Measurements from ENCODE around the gene ZCCHC24. TPM values are rescaled to one million over a fixed set of nuclear protein-coding genes. Genes with fewer than 3 reads are reported as not detected.

Gene ZCCHC24
- total and polyA plus RNA-seq, 2 donors (not counting 3 experiments of a cell fraction or from before 2014, with no cell fraction given): 5.2 to 8.4 TPM

DNA sequence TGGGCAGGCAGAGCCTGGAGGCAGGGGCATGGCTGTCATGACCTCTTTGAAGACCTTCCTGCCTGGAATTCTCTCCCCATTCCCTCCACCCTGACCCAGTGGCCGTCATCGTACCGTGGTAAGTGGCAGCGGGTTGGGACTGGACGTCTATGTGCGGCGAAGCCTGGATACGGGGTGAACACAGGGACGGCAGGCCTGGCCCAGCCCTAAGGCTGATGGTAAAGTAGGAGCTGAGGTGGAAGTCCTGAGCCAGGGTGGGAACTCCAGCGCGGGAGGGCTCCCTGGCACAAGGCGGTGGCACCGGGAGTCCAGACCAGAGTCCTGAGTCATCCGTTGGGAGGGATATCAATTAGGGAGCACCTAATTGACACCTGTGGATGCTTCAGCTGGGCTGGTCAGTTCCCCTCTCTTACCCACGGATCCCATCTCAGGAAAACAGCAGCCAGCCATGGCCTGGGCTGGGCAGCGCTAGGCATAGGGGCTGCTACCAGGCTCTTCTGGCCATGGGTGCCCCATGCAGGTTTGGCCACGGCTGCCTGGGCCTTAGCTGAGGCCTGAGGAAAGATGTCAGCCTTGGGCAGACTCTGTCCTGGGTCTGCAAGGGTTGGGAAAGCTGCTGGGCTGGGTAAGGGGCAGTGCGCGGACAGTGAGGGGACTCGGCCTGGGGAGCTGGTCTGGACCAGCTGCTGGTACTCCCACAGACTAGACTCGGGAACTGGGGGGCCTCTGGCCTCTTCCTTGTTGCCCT is 94.8 kb downstream of the ZCCHC24 start:
- peaks cover 20% of the 10 kb centered on the region for H3K79me2 ChIP-seq (ENCODE audit: control insufficient read depth, insufficient read depth, low read length)
- peaks cover 11% of the 10 kb centered on the region for H3K4me1 ChIP-seq (ENCODE audit: control insufficient read depth, extremely low read depth, insufficient read depth, low read length)
- no peak overlapping the region for H3K9ac ChIP-seq (replicated peaks; ENCODE audit: extremely low read depth, insufficient read depth, low read length)
- DNase-seq (ENCODE audit: low read depth, low spot score): no peak
- intact Hi-C loops (cut with micrococcal nuclease) (no loop called here), dilution Hi-C loops (cut with MboI; ENCODE audit: extremely low pct_ligation_motif_present, low sequenced_read_pairs) (no loop called here)
- H3K9me1 ChIP-seq (replicated peaks; ENCODE audit: control insufficient read depth, extremely low read depth, insufficient read depth, low read length): no peaks in the 10 kb centered on the region
- CTCF ChIA-PET: interaction anchor here (0.7 to 0.9 kb wide), 2 partner anchors 9 to 69 kb away, joined by 3 read pairs; no protein-coding TSS in a partner anchor
- no peak overlapping the region for H3K4me3 ChIP-seq (replicated peaks in 1 of 3; ENCODE audit: insufficient read depth in 1 of 3, low read depth in 1 of 3, low read length in 3 of 3)
- H3K9me3 ChIP-seq (replicated peaks; ENCODE audit: control insufficient read depth, insufficient read depth, low read length): no peaks in the 10 kb centered on the region
- FAIRE-seq: no peak
- no peak overlapping the region for H3K4me2 ChIP-seq (ENCODE audit: insufficient read depth, low read length)
- H2AFZ ChIP-seq (ENCODE audit: low read depth, low read length): no peak overlapping the region
- POLR2A ChIA-PET: no interaction called here
- no TSS peak for BruUV-seq (replicated peaks)
- no peak overlapping the region for H3K27ac ChIP-seq (ENCODE audit: insufficient read depth, low read depth, low read length)
- TF ChIP-seq MYC (IDR thresholded peaks at IDR 0.05; ENCODE audit: low read depth, low read length) (no peak), GATA2 (IDR thresholded peaks at IDR 0.05; ENCODE audit: insufficient read depth, insufficient read length, low read depth, low read length) (no peak), POLR2AphosphoS5 (IDR thresholded peaks at IDR 0.05; ENCODE audit: insufficient read depth, low read depth, low read length) (no peak), EZH2 (IDR thresholded peaks at IDR 0.05; ENCODE audit: borderline replicate concordance, low read depth, low read length, severe bottlenecking) (no peak), POLR2A (IDR thresholded peaks at IDR 0.05; ENCODE audit: low read depth, low read length) (no peak), FOS (IDR thresholded peaks at IDR 0.05; ENCODE audit: borderline replicate concordance, insufficient read depth, low read length) (no peak), JUN (IDR thresholded peaks at IDR 0.05; ENCODE audit: borderline replicate concordance, insufficient read depth, insufficient read length, low read depth) (no peak)
- TF ChIP-seq, protein P1, sequence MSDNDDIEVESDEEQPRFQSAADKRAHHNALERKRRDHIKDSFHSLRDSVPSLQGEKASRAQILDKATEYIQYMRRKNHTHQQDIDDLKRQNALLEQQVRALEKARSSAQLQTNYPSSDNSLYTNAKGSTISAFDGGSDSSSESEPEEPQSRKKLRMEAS (IDR thresholded peaks at IDR 0.05; ENCODE audit: insufficient read depth, insufficient read length): no peak
- TF ChIP-seq, protein P2, sequence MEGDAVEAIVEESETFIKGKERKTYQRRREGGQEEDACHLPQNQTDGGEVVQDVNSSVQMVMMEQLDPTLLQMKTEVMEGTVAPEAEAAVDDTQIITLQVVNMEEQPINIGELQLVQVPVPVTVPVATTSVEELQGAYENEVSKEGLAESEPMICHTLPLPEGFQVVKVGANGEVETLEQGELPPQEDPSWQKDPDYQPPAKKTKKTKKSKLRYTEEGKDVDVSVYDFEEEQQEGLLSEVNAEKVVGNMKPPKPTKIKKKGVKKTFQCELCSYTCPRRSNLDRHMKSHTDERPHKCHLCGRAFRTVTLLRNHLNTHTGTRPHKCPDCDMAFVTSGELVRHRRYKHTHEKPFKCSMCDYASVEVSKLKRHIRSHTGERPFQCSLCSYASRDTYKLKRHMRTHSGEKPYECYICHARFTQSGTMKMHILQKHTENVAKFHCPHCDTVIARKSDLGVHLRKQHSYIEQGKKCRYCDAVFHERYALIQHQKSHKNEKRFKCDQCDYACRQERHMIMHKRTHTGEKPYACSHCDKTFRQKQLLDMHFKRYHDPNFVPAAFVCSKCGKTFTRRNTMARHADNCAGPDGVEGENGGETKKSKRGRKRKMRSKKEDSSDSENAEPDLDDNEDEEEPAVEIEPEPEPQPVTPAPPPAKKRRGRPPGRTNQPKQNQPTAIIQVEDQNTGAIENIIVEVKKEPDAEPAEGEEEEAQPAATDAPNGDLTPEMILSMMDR (IDR thresholded peaks at IDR 0.05; ENCODE audit: extremely low read depth in 1 of 2, insufficient read depth in 1 of 2, low read depth in 1 of 2, low read length in 2 of 2): no peak
- H3K36me3 ChIP-seq (ENCODE audit: control insufficient read depth in 2 of 2, extremely low read depth in 1 of 2, insufficient read depth in 2 of 2, low read length in 2 of 2): peaks cover 7 to 38% of the 10 kb centered on the region in 2 experiments
- H4K20me1 ChIP-seq (replicated peaks; ENCODE audit: control insufficient read depth, extremely low read depth, insufficient read depth, low read length): no peaks in the 10 kb centered on the region
- H3K27me3 ChIP-seq (ENCODE audit: control insufficient read depth in 2 of 2, insufficient read depth in 2 of 2, low read length in 2 of 2): no peaks in the 10 kb centered on the region

Data from endothelial cell of umbilical vein (primary cell).